ENCODE results near the gene SLC35B1. TPM values are rescaled to one million over a fixed set of nuclear protein-coding genes. Genes with fewer than 3 reads are reported as not detected.
"Not testable (repeated sequence)": the region's sequence is repeated elsewhere in the genome, so short reads cannot be mapped to it uniquely, and the experiment has no call there.

The SLC35B1 gene
- total RNA-seq, 1 donor from 2014 or later: 54.4 TPM

- DNase-seq (ENCODE audit: extremely low read depth, low read depth, low spot score): no peak
Measured at GRCh38 chr17:49734515-49735490, 27.0 kb upstream of the SLC35B1 start.

GRCh38 chr17:49731435-49731831 is 23.7 kb upstream of the SLC35B1 start:
- DNase-seq (ENCODE audit: extremely low read depth, low read depth, low spot score): no peak

- no peak for DNase-seq (ENCODE audit: extremely low read depth, low read depth, low spot score)
Measured at GRCh38 chr17:49730785-49731434, 23.1 kb upstream of the SLC35B1 start.

- no peak for DNase-seq (ENCODE audit: extremely low read depth, low read depth, low spot score)
Measured at GRCh38 chr17:49730078-49730784, 22.5 kb upstream of the SLC35B1 start.

- no peak for DNase-seq (ENCODE audit: extremely low read depth, low read depth, low spot score)
Measured at GRCh38 chr17:49729069-49729468, 21.3 kb upstream of the SLC35B1 start.

GRCh38 chr17:49728425-49728824 is 20.7 kb upstream of the SLC35B1 start:
- DNase-seq (ENCODE audit: extremely low read depth, low read depth, low spot score): no peak

GRCh38 chr17:49727380-49727779 is 19.6 kb upstream of the SLC35B1 start:
- DNase-seq (ENCODE audit: extremely low read depth, low read depth, low spot score): no peak

- DNase-seq (ENCODE audit: extremely low read depth, low read depth, low spot score): no peak
Measured at GRCh38 chr17:49725452-49726130, 17.8 kb upstream of the SLC35B1 start.

- not testable (repeated sequence) for DNase-seq (ENCODE audit: extremely low read depth, low read depth, low spot score)
Measured at GRCh38 chr17:49724552-49724951, 16.8 kb upstream of the SLC35B1 start.

GRCh38 chr17:49723423-49723822 is 15.7 kb upstream of the SLC35B1 start:
- no peak for DNase-seq (ENCODE audit: extremely low read depth, low read depth, low spot score)

- DNase-seq (ENCODE audit: extremely low read depth, low read depth, low spot score): no peak
Measured at GRCh38 chr17:49722066-49722465, 14.3 kb upstream of the SLC35B1 start.

GRCh38 chr17:49717371-49717861 is 9.7 kb upstream of the SLC35B1 start:
- no peak for DNase-seq (ENCODE audit: extremely low read depth, low read depth, low spot score)

GRCh38 chr17:49716668-49717364 is 9.1 kb upstream of the SLC35B1 start:
- no peak for DNase-seq (ENCODE audit: extremely low read depth, low read depth, low spot score)

- DNase-seq (ENCODE audit: extremely low read depth, low read depth, low spot score): no peak
Measured at GRCh38 chr17:49715717-49716279, 8.0 kb upstream of the SLC35B1 start.

GRCh38 chr17:49715216-49715615 is 7.5 kb upstream of the SLC35B1 start:
- no peak for DNase-seq (ENCODE audit: extremely low read depth, low read depth, low spot score)

- no peak for DNase-seq (ENCODE audit: extremely low read depth, low read depth, low spot score)
Measured at GRCh38 chr17:49708515-49709183, 885 bp upstream of the SLC35B1 start.

GRCh38 chr17:49707246-49707607 is 537 bp downstream of the SLC35B1 start:
- no peak for DNase-seq (ENCODE audit: extremely low read depth, low read depth, low spot score)

GRCh38 chr17:49705254-49705653 is 2.5 kb downstream of the SLC35B1 start:
- no peak for DNase-seq (ENCODE audit: extremely low read depth, low read depth, low spot score)
